Fibroblast of lung (primary cell): ENCODE results near the gene ZBTB43.

Source experiments
- EZH2 ChIP-seq: IDR thresholded peaks from 2 replicates; pipeline ENCODE4 v1.5.1; 2012; ENCODE audit warnings: low read length, control low read depth, mild to moderate bottlenecking; ENCODE audit errors: missing control alignments
- TF ChIP-seq, protein P1 (sequence below), 2 donors: IDR thresholded peaks in 1 of 2; conservative IDR thresholded peaks in 1 of 2; 1 replicate in 1 of 2; 2 replicates in 1 of 2; pipeline ENCODE4 v1.5.1; 2011 to 2012; ENCODE audit warnings: low read length in 2 of 2, control low read depth in 1 of 2, inconsistent platforms in 1 of 2, low read depth in 1 of 2, mild to moderate bottlenecking in 1 of 2

DNA sequence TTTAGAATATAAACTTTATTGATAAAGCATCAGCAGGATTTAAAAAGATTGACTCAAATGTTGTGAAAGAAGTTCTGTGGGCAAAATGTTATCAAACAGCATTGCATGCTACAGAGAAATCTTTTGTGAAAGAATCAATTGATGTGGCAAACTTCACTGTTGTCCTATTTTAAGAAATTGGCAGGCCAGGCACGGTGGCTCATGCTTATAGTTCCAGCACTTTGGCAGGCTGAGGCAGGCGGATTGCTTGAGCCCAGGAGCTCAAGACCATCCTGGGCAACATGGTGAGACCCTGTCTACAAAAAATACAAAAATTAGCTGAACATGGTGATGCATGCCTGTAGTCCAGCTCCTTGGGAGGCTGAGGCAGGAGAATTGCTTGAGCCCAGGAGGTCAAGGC lies 17.4 kb downstream of the ZBTB43 start:
- no peak for TF ChIP-seq EZH2
- TF ChIP-seq, protein P1, sequence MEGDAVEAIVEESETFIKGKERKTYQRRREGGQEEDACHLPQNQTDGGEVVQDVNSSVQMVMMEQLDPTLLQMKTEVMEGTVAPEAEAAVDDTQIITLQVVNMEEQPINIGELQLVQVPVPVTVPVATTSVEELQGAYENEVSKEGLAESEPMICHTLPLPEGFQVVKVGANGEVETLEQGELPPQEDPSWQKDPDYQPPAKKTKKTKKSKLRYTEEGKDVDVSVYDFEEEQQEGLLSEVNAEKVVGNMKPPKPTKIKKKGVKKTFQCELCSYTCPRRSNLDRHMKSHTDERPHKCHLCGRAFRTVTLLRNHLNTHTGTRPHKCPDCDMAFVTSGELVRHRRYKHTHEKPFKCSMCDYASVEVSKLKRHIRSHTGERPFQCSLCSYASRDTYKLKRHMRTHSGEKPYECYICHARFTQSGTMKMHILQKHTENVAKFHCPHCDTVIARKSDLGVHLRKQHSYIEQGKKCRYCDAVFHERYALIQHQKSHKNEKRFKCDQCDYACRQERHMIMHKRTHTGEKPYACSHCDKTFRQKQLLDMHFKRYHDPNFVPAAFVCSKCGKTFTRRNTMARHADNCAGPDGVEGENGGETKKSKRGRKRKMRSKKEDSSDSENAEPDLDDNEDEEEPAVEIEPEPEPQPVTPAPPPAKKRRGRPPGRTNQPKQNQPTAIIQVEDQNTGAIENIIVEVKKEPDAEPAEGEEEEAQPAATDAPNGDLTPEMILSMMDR (conservative IDR thresholded peaks at IDR 0.05 in 1 of 2, IDR thresholded peaks at IDR 0.05 in 1 of 2; ENCODE audit: low read depth in 1 of 2, low read length in 2 of 2): no peak
